HCT116 (cell line): ENCODE data around the gene SIX6. TPM values are rescaled to one million over a fixed set of nuclear protein-coding genes. Genes with fewer than 3 reads are reported as not detected.

ENCODE experiments used
- ATAC-seq: fragments of 200-7000 bp; cut with Tn5 transposase; 2 replicates; pipeline ENCODE4 v1.9.1; 2020; ENCODE audit warnings: mild to moderate bottlenecking, moderate library complexity
- BruUV-seq: library from RNA; stranded (reverse); fragments of 400-500 nt; replicated peaks from 2 replicates; lab custom pipeline; 2021; lab: Mats Ljungman, UMichigan
- CTCF ChIA-PET: fragments of 300-600 bp; sonication (Branson Sonifier 250); formaldehyde crosslinking; loops from one replicate; lab custom pipeline; 2021; ENCODE audit warnings: antibody characterized with exemption; lab: Charles Lee
- POLR2A ChIA-PET: fragments of 300-600, 350-600 bp; sonication (Branson Sonifier 250); formaldehyde crosslinking; loops from one replicate; lab custom pipeline; 2021; ENCODE audit warnings: antibody characterized with exemption; lab: Charles Lee
- RAD21 ChIA-PET, 2 experiments: fragments of 300-600 bp; sonication (Branson Sonifier 250); formaldehyde crosslinking; loops; one replicate each; lab custom pipeline; 2023; ENCODE audit warnings: low total read pairs in 2 of 2; ENCODE audit not compliant: uncharacterized antibody in 2 of 2, unreplicated experiment in 2 of 2, low non-redundant PET in 1 of 2; lab: Charles Lee
- DNase-seq: peaks from one replicate; pipeline ENCODE4 v3.0.0-alpha.2; 2010; ENCODE audit warnings: low read depth, low spot score
- H2AFZ ChIP-seq: fragments of 200-600 bp; shearing (Covaris generic), sonication (generic); 2 replicates; pipeline ENCODE4 v1.6.1; 2017; ENCODE audit warnings: low read depth, mixed run types, mixed read lengths, antibody characterized with exemption, low read length; ENCODE audit not compliant: poor library complexity, severe bottlenecking
- H3K27ac ChIP-seq: 2 replicates; pipeline ENCODE4 v1.5.1; 2012; ENCODE audit warnings: low read depth, low read length
- H3K27me3 ChIP-seq: fragments of 200-600 bp; sonication (generic); 2 replicates; pipeline ENCODE4 v1.6.1; 2016; ENCODE audit warnings: mixed run types, low read length, mixed read lengths; ENCODE audit not compliant: insufficient read depth
- H3K36me3 ChIP-seq, 2 experiments: fragments of 200-500 bp in 1 of 2; fragments of 200-600 bp in 1 of 2; sonication (Bioruptor generic) in 1 of 2; sonication (generic) in 1 of 2; 2 replicates each; pipeline versions ENCODE4 v1.5.1 to v1.6.1; 2014 to 2016; ENCODE audit warnings: low read length in 2 of 2, inconsistent platforms in 1 of 2, mixed read lengths in 1 of 2, mixed run types in 1 of 2; ENCODE audit not compliant: insufficient read depth in 2 of 2, control insufficient read depth in 1 of 2
- H3K4me1 ChIP-seq, 2 experiments: fragments of 200-600 bp in 1 of 2; sonication (generic) in 1 of 2; 2 replicates each; pipeline versions ENCODE4 v1.5.1 to v1.6.1; 2012 to 2017; ENCODE audit warnings: low read length in 2 of 2, inconsistent platforms in 1 of 2, mild to moderate bottlenecking in 1 of 2, mixed read lengths in 1 of 2, mixed run types in 1 of 2, moderate library complexity in 1 of 2; ENCODE audit not compliant: insufficient read depth in 2 of 2, control insufficient read depth in 1 of 2
- H3K4me2 ChIP-seq: fragments of 200-600 bp; sonication (generic); 2 replicates; pipeline ENCODE4 v1.6.1; 2017; ENCODE audit warnings: mixed run types, low read length, mixed read lengths
- H3K4me3 ChIP-seq, 2 experiments: fragments of 200-600 bp in 1 of 2; sonication (generic) in 1 of 2; replicated peaks in 1 of 2; 2 replicates each; pipeline ENCODE4 v1.5.1; 2011 to 2016; ENCODE audit warnings: low read length in 2 of 2, control low read depth in 1 of 2, low read depth in 1 of 2, mild to moderate bottlenecking in 1 of 2, mixed read lengths in 1 of 2, mixed run types in 1 of 2
- H3K79me2 ChIP-seq: fragments of 200-600 bp; sonication (generic); 2 replicates; pipeline ENCODE4 v1.6.1; 2017; ENCODE audit warnings: mild to moderate bottlenecking, mixed run types, low read length, moderate library complexity, mixed read lengths; ENCODE audit not compliant: insufficient read depth
- H3K9ac ChIP-seq: fragments of 200-600 bp; sonication (generic); 2 replicates; pipeline ENCODE4 v1.6.1; 2016; ENCODE audit warnings: low read length, mixed read lengths
- H3K9me2 ChIP-seq: fragments of 200-600 bp; sonication (generic), shearing (Covaris generic); 2 replicates; pipeline ENCODE4 v1.6.1; 2017; ENCODE audit warnings: mixed run types, mild to moderate bottlenecking, moderate library complexity; ENCODE audit not compliant: insufficient read depth
- H3K9me3 ChIP-seq, 2 experiments: fragments of 200-500 bp in 1 of 2; fragments of 200-600 bp in 1 of 2; sonication (Bioruptor generic) in 1 of 2; sonication (generic) in 1 of 2; 2 replicates each; pipeline ENCODE4 v1.6.1; 2014 to 2017; ENCODE audit warnings: low read length in 2 of 2, mixed read lengths in 2 of 2, inconsistent platforms in 1 of 2, low read depth in 1 of 2, mild to moderate bottlenecking in 1 of 2, mixed run types in 1 of 2, moderate library complexity in 1 of 2; ENCODE audit not compliant: control insufficient read depth in 1 of 2, insufficient read depth in 1 of 2
- H4K20me1 ChIP-seq: fragments of 200-600 bp; sonication (generic), shearing (Covaris generic); 2 replicates; pipeline ENCODE4 v1.6.1; 2017; ENCODE audit warnings: mixed run types, mild to moderate bottlenecking, moderate library complexity; ENCODE audit not compliant: insufficient read depth
- ATF3 ChIP-seq: IDR thresholded peaks from 2 replicates; pipeline ENCODE4 v1.6.1; 2012
- EGR1 ChIP-seq: IDR thresholded peaks from 2 replicates; pipeline ENCODE4 v1.6.1; 2012; ENCODE audit warnings: low read depth
- ELF1 ChIP-seq: IDR thresholded peaks from 2 replicates; pipeline ENCODE4 v1.6.1; 2012; ENCODE audit warnings: low read depth, borderline replicate concordance
- EZH2 ChIP-seq: fragments of 200-600 bp; sonication (generic); IDR thresholded peaks from 2 replicates; pipeline ENCODE4 v1.6.1; 2017; ENCODE audit warnings: antibody characterized with exemption, mixed run types
- EZH2phosphoT487 ChIP-seq: fragments of 200-600 bp; IDR thresholded peaks from 2 replicates; pipeline ENCODE4 v1.6.1; 2018; ENCODE audit warnings: antibody characterized with exemption, borderline replicate concordance
- FOSL1 ChIP-seq: IDR thresholded peaks from 2 replicates; pipeline ENCODE4 v1.6.1; 2012; ENCODE audit warnings: low read depth
- JUND ChIP-seq: IDR thresholded peaks from 2 replicates; pipeline ENCODE4 v1.6.1; 2012
- MAX ChIP-seq: IDR thresholded peaks from 2 replicates; pipeline ENCODE4 v1.6.1; 2012
- POLR2AphosphoS5 ChIP-seq: IDR thresholded peaks from 2 replicates; pipeline ENCODE4 v1.6.1; 2011; ENCODE audit warnings: mild to moderate bottlenecking, low read depth, low read length, moderate library complexity
- REST ChIP-seq: IDR thresholded peaks from 2 replicates; pipeline ENCODE4 v1.6.1; 2012; ENCODE audit warnings: low read depth
- SP1 ChIP-seq: IDR thresholded peaks from 2 replicates; pipeline ENCODE4 v1.6.1; 2012; ENCODE audit warnings: low read depth
- ZBTB33 ChIP-seq: IDR thresholded peaks from 2 replicates; pipeline ENCODE4 v1.6.1; 2011; ENCODE audit warnings: mild to moderate bottlenecking, low read length, moderate library complexity; ENCODE audit not compliant: insufficient replicate concordance; ENCODE audit errors: extremely low read depth
- intact Hi-C: fragments of 100-400 bp; cut with micrococcal nuclease; formaldehyde crosslinking; loops from 2 replicates; pipeline ENCODE4 v1.10.0; 2022
- total RNA-seq: library from RNA; stranded (reverse); gene quantifications from one replicate; pipeline ENCODE4 v1.2.1, GENCODE V29; 2021; ENCODE audit not compliant: unreplicated experiment

SIX6 gene
- total RNA-seq, 1 experiment from 2014 or later = not detected

- ChIA-PET CTCF (no interaction called here), POLR2A (no interaction called here), RAD21 (no interaction called here)
- Histone ChIP-seq H3K27me3 (0 out of 2 replicates have a peak, but pooled peaks cover 7% of the 10 kb centered on the region), H3K9me2 (no peaks in the 10 kb centered on the region), H3K9ac (no peak overlapping the region), H3K36me3 (no peaks in the 10 kb centered on the region), H2AFZ (no peak overlapping the region), H3K4me2 (no peak overlapping the region), H3K79me2 (no peaks in the 10 kb centered on the region), H4K20me1 (no peaks in the 10 kb centered on the region), H3K4me3 (no peak overlapping the region), H3K4me1 (no peaks in the 10 kb centered on the region), H3K9me3 (no peaks in the 10 kb centered on the region), H3K27ac (no peak overlapping the region)
- intact Hi-C loops = no loop called here
- DNase-seq (no peak), ATAC-seq (no peak)
- no TSS peak for BruUV-seq
- TF ChIP-seq EGR1 (no peak), FOSL1 (no peak), JUND (no peak), POLR2AphosphoS5 (no peak)
These were observed 6.0 kb downstream of the SIX6 start for GRCh38 chr14:60514741-60515491.

- Histone ChIP-seq H3K79me2 (no peaks in the 10 kb centered on the region), H3K27me3 (0 out of 2 replicates have a peak, but pooled peaks cover 7% of the 10 kb centered on the region), H3K9ac (no peak overlapping the region), H3K4me3 (no peak overlapping the region), H3K4me2 (no peak overlapping the region), H4K20me1 (no peaks in the 10 kb centered on the region), H2AFZ (no peak overlapping the region), H3K9me3 (no peaks in the 10 kb centered on the region), H3K27ac (no peak overlapping the region), H3K9me2 (no peaks in the 10 kb centered on the region), H3K4me1 (no peaks in the 10 kb centered on the region), H3K36me3 (no peaks in the 10 kb centered on the region)
- DNase-seq (no peak), ATAC-seq (no peak)
- intact Hi-C loops = no loop called here
- ChIA-PET RAD21 (no interaction called here), POLR2A (no interaction called here), CTCF (no interaction called here)
- no TSS peak for BruUV-seq
- no peak for TF ChIP-seq EZH2
- TF ChIP-seq REST = no peak
- TF ChIP-seq JUND = no peak
- TF ChIP-seq EGR1 = no peak
- no peak for TF ChIP-seq ELF1
- no peak for TF ChIP-seq ATF3
- TF ChIP-seq ZBTB33 = no peak
- TF ChIP-seq MAX = no peak
- no peak for TF ChIP-seq EZH2phosphoT487
- TF ChIP-seq SP1 = no peak
These were observed 6.8 kb downstream of the SIX6 start for GRCh38 chr14:60515511-60516289.
